ENCODE results near the gene MDM1. TPM values are rescaled to one million over a fixed set of nuclear protein-coding genes. Genes with fewer than 3 reads are reported as not detected.

Gene MDM1
- total RNA-seq, 1 experiment from 2014 or later: 10.0 TPM

DNA sequence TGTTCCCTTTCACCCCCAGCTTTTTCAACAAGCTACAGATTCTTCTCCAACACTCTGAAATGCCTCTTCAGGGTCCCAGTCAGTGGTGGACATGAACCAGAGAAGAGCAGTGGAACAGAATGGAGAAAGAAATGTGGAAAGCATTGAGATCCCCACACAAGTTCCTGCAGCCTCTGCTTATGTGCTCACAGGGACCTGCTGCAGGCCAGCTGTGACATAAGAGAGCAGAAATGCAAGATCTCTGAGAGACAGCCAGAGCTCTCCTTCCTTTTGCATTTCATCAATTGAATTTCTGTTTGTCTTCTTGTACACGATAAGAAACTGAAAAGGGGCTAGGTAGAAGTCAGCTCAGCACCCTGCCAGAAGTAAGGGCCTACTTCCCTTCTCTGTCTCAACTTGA is 6.2 kb downstream of the MDM1 start:
- RAD21 ChIA-PET (ENCODE audit: low non-redundant PET in 1 of 2, low total read pairs in 2 of 2, uncharacterized antibody in 2 of 2, unreplicated experiment in 2 of 2): no interaction called here
- Histone ChIP-seq H3K27me3 (ENCODE audit: insufficient read depth, low read length) (no peaks in the 10 kb centered on the region), H3K79me2 (ENCODE audit: insufficient read depth, low read length) (no peaks in the 10 kb centered on the region), H2AFZ (ENCODE audit: low read depth, low read length, poor library complexity, severe bottlenecking) (no peak overlapping the region), H3K9ac (ENCODE audit: low read length) (no peak overlapping the region), H4K20me1 (ENCODE audit: insufficient read depth) (no peaks in the 10 kb centered on the region), H3K4me2 (ENCODE audit: low read length) (no peak overlapping the region), H3K27ac (ENCODE audit: low read depth, low read length) (no peak overlapping the region), H3K36me3 (ENCODE audit: control insufficient read depth in 1 of 2, insufficient read depth in 2 of 2, low read length in 2 of 2) (no peaks in the 10 kb centered on the region), H3K9me3 (ENCODE audit: control insufficient read depth in 1 of 2, insufficient read depth in 1 of 2, low read depth in 1 of 2, low read length in 2 of 2) (no peaks in the 10 kb centered on the region), H3K9me2 (ENCODE audit: insufficient read depth) (no peaks in the 10 kb centered on the region), H3K4me3 (replicated peaks in 1 of 2; ENCODE audit: low read depth in 1 of 2, low read length in 2 of 2) (no peak overlapping the region), H3K4me1 (ENCODE audit: control insufficient read depth in 1 of 2, insufficient read depth in 2 of 2, low read length in 2 of 2) (peaks cover 0 to under 1% of the 10 kb centered on the region in 2 experiments; a peak in 1 of 4 replicates)
- CTCF ChIA-PET: no interaction called here
- DNase-seq (ENCODE audit: low read depth, low spot score) (no peak), ATAC-seq (no peak)
- no TSS peak for BruUV-seq (replicated peaks)
- intact Hi-C loops (cut with micrococcal nuclease): no loop called here
- POLR2A ChIA-PET: no interaction called here
- TF ChIP-seq, protein P1, sequence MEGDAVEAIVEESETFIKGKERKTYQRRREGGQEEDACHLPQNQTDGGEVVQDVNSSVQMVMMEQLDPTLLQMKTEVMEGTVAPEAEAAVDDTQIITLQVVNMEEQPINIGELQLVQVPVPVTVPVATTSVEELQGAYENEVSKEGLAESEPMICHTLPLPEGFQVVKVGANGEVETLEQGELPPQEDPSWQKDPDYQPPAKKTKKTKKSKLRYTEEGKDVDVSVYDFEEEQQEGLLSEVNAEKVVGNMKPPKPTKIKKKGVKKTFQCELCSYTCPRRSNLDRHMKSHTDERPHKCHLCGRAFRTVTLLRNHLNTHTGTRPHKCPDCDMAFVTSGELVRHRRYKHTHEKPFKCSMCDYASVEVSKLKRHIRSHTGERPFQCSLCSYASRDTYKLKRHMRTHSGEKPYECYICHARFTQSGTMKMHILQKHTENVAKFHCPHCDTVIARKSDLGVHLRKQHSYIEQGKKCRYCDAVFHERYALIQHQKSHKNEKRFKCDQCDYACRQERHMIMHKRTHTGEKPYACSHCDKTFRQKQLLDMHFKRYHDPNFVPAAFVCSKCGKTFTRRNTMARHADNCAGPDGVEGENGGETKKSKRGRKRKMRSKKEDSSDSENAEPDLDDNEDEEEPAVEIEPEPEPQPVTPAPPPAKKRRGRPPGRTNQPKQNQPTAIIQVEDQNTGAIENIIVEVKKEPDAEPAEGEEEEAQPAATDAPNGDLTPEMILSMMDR (IDR thresholded peaks at IDR 0.05 in 2 of 3, conservative IDR thresholded peaks at IDR 0.05 in 1 of 3; ENCODE audit: borderline replicate concordance in 1 of 3, insufficient read depth in 1 of 3, low read depth in 2 of 3, low read length in 2 of 3): no peak
- TF ChIP-seq RAD21 (IDR thresholded peaks at IDR 0.05; ENCODE audit: low read depth): no peak
- no peak for TF ChIP-seq POLR2AphosphoS5 (IDR thresholded peaks at IDR 0.05; ENCODE audit: low read depth, low read length)

GRCh38 chr12:68324531-68324930 is 7.6 kb downstream of the MDM1 start:
- POLR2A ChIA-PET: no interaction called here
- Histone ChIP-seq H4K20me1 (ENCODE audit: insufficient read depth) (no peaks in the 10 kb centered on the region), H3K79me2 (ENCODE audit: insufficient read depth, low read length) (no peaks in the 10 kb centered on the region), H3K9ac (ENCODE audit: low read length) (no peak overlapping the region), H2AFZ (ENCODE audit: low read depth, low read length, poor library complexity, severe bottlenecking) (no peak overlapping the region), H3K4me1 (ENCODE audit: control insufficient read depth in 1 of 2, insufficient read depth in 2 of 2, low read length in 2 of 2) (no peaks in the 10 kb centered on the region), H3K27me3 (ENCODE audit: insufficient read depth, low read length) (no peaks in the 10 kb centered on the region), H3K4me2 (ENCODE audit: low read length) (no peak overlapping the region), H3K4me3 (replicated peaks in 1 of 2; ENCODE audit: low read depth in 1 of 2, low read length in 2 of 2) (no peak overlapping the region), H3K27ac (ENCODE audit: low read depth, low read length) (no peak overlapping the region), H3K9me2 (ENCODE audit: insufficient read depth) (no peaks in the 10 kb centered on the region), H3K9me3 (ENCODE audit: control insufficient read depth in 1 of 2, insufficient read depth in 1 of 2, low read depth in 1 of 2, low read length in 2 of 2) (no peaks in the 10 kb centered on the region), H3K36me3 (ENCODE audit: control insufficient read depth in 1 of 2, insufficient read depth in 2 of 2, low read length in 2 of 2) (no peaks in the 10 kb centered on the region)
- intact Hi-C loops (cut with micrococcal nuclease): no loop called here
- no peak for DNase-seq (ENCODE audit: low read depth, low spot score)
- BruUV-seq (replicated peaks): no TSS peak
- CTCF ChIA-PET: no interaction called here
- ATAC-seq: no peak
- RAD21 ChIA-PET (ENCODE audit: low non-redundant PET in 1 of 2, low total read pairs in 2 of 2, uncharacterized antibody in 2 of 2, unreplicated experiment in 2 of 2): no interaction called here
- TF ChIP-seq SIN3A (IDR thresholded peaks at IDR 0.05; ENCODE audit: low read depth): no peak
- TF ChIP-seq RAD21 (IDR thresholded peaks at IDR 0.05; ENCODE audit: low read depth): no peak
- TF ChIP-seq, protein P2, sequence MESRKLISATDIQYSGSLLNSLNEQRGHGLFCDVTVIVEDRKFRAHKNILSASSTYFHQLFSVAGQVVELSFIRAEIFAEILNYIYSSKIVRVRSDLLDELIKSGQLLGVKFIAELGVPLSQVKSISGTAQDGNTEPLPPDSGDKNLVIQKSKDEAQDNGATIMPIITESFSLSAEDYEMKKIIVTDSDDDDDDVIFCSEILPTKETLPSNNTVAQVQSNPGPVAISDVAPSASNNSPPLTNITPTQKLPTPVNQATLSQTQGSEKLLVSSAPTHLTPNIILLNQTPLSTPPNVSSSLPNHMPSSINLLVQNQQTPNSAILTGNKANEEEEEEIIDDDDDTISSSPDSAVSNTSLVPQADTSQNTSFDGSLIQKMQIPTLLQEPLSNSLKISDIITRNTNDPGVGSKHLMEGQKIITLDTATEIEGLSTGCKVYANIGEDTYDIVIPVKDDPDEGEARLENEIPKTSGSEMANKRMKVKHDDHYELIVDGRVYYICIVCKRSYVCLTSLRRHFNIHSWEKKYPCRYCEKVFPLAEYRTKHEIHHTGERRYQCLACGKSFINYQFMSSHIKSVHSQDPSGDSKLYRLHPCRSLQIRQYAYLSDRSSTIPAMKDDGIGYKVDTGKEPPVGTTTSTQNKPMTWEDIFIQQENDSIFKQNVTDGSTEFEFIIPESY (IDR thresholded peaks at IDR 0.05; ENCODE audit: extremely low read depth, insufficient replicate concordance, low read length): no peak
- no peak for TF ChIP-seq REST (IDR thresholded peaks at IDR 0.05; ENCODE audit: low read depth)
- no peak for TF ChIP-seq SP1 (IDR thresholded peaks at IDR 0.05; ENCODE audit: low read depth)
- TF ChIP-seq CEBPB (IDR thresholded peaks at IDR 0.05; ENCODE audit: low read depth): no peak
- TF ChIP-seq EZH2phosphoT487 (IDR thresholded peaks at IDR 0.05; ENCODE audit: borderline replicate concordance): no peak
- TF ChIP-seq JUND (IDR thresholded peaks at IDR 0.05): no peak
- TF ChIP-seq ZFX (IDR thresholded peaks at IDR 0.05): no peak
- no peak for TF ChIP-seq YY1 (IDR thresholded peaks at IDR 0.05; ENCODE audit: extremely low read depth, insufficient replicate concordance, low read depth, low read length)
